Peyer's patch (tissue), 4 donors: ENCODE results near the gene SPATA18. TPM values are rescaled to one million over a fixed set of nuclear protein-coding genes. Genes with fewer than 3 reads are reported as not detected.

Experiments used
- DNase-seq, 3 donors: peaks; one replicate each; pipeline ENCODE4 v3.0.0-alpha.2; 2017 to 2019
- H3K27ac ChIP-seq, 4 donors: fragments of 200-600 bp; sonication (generic); one replicate each; pipeline ENCODE4 v1.5.1; 2016 to 2019
- H3K27me3 ChIP-seq, 2 donors: fragments of 200-600 bp; sonication (generic); one replicate each; pipeline ENCODE4 v1.5.1; 2019
- H3K36me3 ChIP-seq, 3 donors: fragments of 200-600 bp; sonication (generic); one replicate each; pipeline ENCODE4 v1.5.1; 2016 to 2019
- H3K4me1 ChIP-seq, 4 donors: fragments of 200-600 bp; sonication (generic); one replicate each; pipeline ENCODE4 v1.5.1; 2016 to 2019
- H3K4me3 ChIP-seq, 4 donors: fragments of 200-600 bp; sonication (generic); 1 replicate in 3 of 4; 2 replicates in 1 of 4; pipeline ENCODE4 v1.5.1; 2016 to 2019; ENCODE audit warnings: mild to moderate bottlenecking in 1 of 4
- H3K9me3 ChIP-seq, 4 donors: fragments of 200-600 bp; sonication (generic); one replicate each; pipeline ENCODE4 v1.5.1; 2016 to 2019; ENCODE audit warnings: mild to moderate bottlenecking in 1 of 4
- POLR2A ChIP-seq, 2 donors: fragments of 450-650 bp; IDR thresholded peaks; one replicate each; pipeline ENCODE4 v1.5.1; 2017; ENCODE audit warnings: antibody characterized with exemption in 2 of 2, mild to moderate bottlenecking in 2 of 2, moderate library complexity in 2 of 2
- total RNA-seq, 4 donors: library from RNA; depleted of rRNA; stranded (reverse); fragments of >200 nt; gene quantifications; one replicate each; pipeline ENCODE4 v1.1.0, GENCODE V29; 2016
- TF ChIP-seq, protein P1 (sequence below), 6 experiments: fragments of 450-650 bp in 4 of 6; fragments of 200-600 bp in 2 of 6; sonication (generic) in 1 of 6; IDR thresholded peaks; one replicate each; pipeline ENCODE4 v1.5.1; 2017 to 2019; ENCODE audit warnings: antibody characterized with exemption in 6 of 6, mild to moderate bottlenecking in 3 of 6, moderate library complexity in 1 of 6

Gene SPATA18
- total RNA-seq, 4 donors from 2014 or later: 3.4 to 10.3 (median 4.3) TPM

DNA sequence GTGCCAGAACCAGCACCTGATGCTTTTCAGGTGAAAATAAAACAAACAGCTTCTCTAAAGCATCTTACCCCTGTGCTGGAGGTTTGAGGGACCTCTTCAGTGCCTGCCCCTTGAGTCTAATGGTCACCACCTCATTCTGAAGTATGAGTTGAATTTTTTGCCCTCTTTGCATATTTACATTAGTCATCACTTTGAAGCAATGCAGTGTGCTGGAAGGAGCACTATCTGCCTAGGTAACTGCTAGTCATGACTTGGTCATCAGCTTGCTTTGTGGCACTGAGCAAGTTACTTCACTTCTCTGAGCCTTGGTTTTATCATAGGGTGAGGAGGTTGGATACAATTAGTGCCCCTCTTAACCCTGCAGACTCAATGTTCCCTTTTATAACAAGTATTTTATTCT is 44.9 kb downstream of the SPATA18 start:
- no peak overlapping the region for H3K27ac ChIP-seq

DNA sequence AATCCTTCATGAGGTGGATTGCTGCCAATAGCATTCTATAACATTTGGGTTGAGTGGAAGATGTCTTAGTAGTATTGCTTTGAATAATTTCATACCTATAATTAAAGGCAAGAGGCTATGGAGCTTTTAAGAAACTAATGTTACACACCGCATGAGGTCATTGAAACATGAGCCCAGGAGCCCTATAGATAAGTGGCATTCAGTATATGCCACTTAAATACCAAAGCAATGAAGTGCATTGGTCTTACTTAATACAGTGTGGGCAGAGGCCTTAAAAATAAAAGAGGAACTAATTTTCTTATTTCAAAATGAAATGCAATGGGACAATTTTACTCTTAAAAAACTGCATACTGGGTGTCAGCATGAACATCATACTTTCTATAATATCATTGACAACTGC is 47.5 kb downstream of the SPATA18 start:
- Histone ChIP-seq H3K9me3 (no peaks in the 10 kb centered on the region), H3K4me1 (no peaks in the 10 kb centered on the region), H3K27me3 (no peaks in the 10 kb centered on the region), H3K27ac (no peak overlapping the region), H3K4me3 (no peak overlapping the region), H3K36me3 (no peaks in the 10 kb centered on the region)
- TF ChIP-seq, protein P1, sequence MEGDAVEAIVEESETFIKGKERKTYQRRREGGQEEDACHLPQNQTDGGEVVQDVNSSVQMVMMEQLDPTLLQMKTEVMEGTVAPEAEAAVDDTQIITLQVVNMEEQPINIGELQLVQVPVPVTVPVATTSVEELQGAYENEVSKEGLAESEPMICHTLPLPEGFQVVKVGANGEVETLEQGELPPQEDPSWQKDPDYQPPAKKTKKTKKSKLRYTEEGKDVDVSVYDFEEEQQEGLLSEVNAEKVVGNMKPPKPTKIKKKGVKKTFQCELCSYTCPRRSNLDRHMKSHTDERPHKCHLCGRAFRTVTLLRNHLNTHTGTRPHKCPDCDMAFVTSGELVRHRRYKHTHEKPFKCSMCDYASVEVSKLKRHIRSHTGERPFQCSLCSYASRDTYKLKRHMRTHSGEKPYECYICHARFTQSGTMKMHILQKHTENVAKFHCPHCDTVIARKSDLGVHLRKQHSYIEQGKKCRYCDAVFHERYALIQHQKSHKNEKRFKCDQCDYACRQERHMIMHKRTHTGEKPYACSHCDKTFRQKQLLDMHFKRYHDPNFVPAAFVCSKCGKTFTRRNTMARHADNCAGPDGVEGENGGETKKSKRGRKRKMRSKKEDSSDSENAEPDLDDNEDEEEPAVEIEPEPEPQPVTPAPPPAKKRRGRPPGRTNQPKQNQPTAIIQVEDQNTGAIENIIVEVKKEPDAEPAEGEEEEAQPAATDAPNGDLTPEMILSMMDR (IDR thresholded peaks at IDR 0.05): no peak
- no peak for TF ChIP-seq POLR2A (IDR thresholded peaks at IDR 0.05)
- DNase-seq: no peak

More for the DNA sequence above, 44.9 kb downstream of the SPATA18 start:
- no peaks in the 10 kb centered on the region for H3K9me3 ChIP-seq
- H3K27me3 ChIP-seq: no peaks in the 10 kb centered on the region
- no peaks in the 10 kb centered on the region for H3K4me1 ChIP-seq
- no peak overlapping the region for H3K4me3 ChIP-seq
- H3K36me3 ChIP-seq: no peaks in the 10 kb centered on the region
- no peak for DNase-seq
- TF ChIP-seq, protein P1 (IDR thresholded peaks at IDR 0.05): no peak
- TF ChIP-seq POLR2A (IDR thresholded peaks at IDR 0.05): no peak

DNA sequence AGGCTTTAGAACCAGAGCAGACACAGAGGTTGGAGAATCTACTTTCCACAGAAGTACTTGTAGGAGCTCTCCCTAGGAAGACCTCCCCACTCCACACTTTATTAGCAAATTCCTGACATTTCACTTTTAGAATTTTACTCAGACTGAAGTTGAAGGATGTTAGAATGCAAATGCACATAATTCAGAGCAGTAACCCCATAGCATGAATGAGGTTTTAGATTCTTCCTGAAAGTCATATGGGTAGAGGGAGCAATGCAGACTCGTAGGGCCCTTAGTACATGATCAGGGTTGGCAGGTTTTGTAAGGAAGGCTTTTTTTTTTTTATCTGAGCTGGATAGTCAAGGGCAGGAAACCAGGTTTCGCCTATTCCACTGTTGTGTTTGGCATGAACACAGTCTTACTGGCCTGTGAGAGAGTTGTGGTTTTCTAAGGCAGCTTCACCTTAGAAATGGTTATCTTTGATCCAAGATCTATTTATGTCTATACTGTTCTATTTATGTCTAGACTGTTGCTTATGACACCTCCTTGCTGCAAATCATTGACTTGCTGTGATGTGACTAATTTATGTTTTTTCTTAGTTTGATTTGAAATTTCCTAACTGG is 48.9 kb downstream of the SPATA18 start:
- TF ChIP-seq, protein P1 (IDR thresholded peaks at IDR 0.05): no peak
- TF ChIP-seq POLR2A (IDR thresholded peaks at IDR 0.05): no peak

DNA sequence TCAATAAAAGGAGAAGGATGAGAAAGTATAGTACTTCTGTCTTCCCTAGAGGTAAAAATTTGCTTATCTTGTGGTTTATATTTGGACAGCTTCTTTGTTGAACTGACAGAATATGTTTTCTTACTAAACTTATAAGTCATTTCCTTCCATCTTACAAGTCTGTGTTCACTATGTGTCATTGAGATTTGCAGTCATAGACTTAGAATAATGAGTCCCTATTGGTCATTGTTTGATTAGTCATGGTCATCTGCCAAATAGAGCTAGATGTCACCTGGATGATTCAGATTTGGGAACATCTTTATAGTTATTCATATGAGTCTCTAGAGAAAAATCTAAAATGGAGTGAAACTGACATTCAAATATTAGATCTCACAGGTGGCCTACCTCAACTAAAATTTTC is 51.5 kb downstream of the SPATA18 start:
- no peaks in the 10 kb centered on the region for H3K27me3 ChIP-seq
- H3K36me3 ChIP-seq: no peaks in the 10 kb centered on the region
- no peak overlapping the region for H3K27ac ChIP-seq
- H3K4me1 ChIP-seq: no peaks in the 10 kb centered on the region
- no peaks in the 10 kb centered on the region for H3K9me3 ChIP-seq
- no peak overlapping the region for H3K4me3 ChIP-seq
- DNase-seq: no peak
- TF ChIP-seq, protein P1 (IDR thresholded peaks at IDR 0.05): no peak
- no peak for TF ChIP-seq POLR2A (IDR thresholded peaks at IDR 0.05)

More for the DNA sequence above, 48.9 kb downstream of the SPATA18 start:
- no peak overlapping the region for H3K27ac ChIP-seq
- no peak for DNase-seq
- no peak overlapping the region for H3K4me3 ChIP-seq
- H3K36me3 ChIP-seq: no peaks in the 10 kb centered on the region
- no peaks in the 10 kb centered on the region for H3K4me1 ChIP-seq
- no peaks in the 10 kb centered on the region for H3K9me3 ChIP-seq
- no peaks in the 10 kb centered on the region for H3K27me3 ChIP-seq

DNA sequence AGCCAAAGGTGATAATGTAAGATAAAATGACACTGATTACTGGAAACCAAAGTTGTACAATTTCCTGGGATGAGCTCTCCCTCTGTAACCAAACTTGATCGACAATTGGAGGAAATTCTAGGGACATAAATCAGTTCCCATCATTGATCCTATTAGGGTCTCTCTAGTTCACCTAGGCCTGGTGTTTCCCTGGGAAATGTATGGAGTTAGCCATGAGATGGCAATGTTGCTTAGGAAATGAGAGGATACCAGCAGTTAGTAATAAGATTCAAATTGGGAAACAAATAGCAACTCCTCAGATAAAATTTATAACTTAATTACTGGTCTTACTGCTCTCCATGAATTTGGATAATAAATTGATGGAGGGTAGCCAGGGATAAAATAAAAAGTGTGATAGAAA is 52.2 kb downstream of the SPATA18 start:
- H3K9me3 ChIP-seq: no peaks in the 10 kb centered on the region
- H3K27ac ChIP-seq: no peak overlapping the region
- TF ChIP-seq, protein P1 (IDR thresholded peaks at IDR 0.05): peak in 1 of 6 experiments; percentile 3
- no peak for TF ChIP-seq POLR2A (IDR thresholded peaks at IDR 0.05)
- DNase-seq: no peak
- H3K27me3 ChIP-seq: no peaks in the 10 kb centered on the region
- no peak overlapping the region for H3K4me3 ChIP-seq
- no peaks in the 10 kb centered on the region for H3K4me1 ChIP-seq
- no peaks in the 10 kb centered on the region for H3K36me3 ChIP-seq

DNA sequence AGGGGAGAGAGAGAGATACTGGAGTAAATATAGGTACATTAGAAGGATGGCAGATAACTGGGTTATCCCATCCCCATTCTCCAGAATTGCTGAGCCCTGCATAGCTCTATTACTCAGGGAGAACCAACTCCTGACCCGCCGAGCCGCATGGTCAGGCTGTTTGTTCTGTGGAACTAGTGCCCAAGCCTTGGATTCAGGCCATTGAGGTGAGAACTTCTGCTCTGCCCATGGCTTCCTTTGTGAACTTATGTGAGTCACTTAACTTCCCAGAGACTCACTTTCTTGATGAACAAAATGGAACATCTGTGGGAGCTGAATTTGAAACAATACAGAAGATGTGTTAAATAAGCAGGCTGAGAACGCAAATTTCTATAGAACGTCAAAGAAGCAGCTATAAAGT is 54.2 kb downstream of the SPATA18 start:
- DNase-seq: no peak
- Histone ChIP-seq H3K4me1 (no peaks in the 10 kb centered on the region), H3K9me3 (no peaks in the 10 kb centered on the region), H3K36me3 (no peaks in the 10 kb centered on the region), H3K4me3 (no peak overlapping the region), H3K27me3 (no peaks in the 10 kb centered on the region), H3K27ac (no peak overlapping the region)
- TF ChIP-seq POLR2A (IDR thresholded peaks at IDR 0.05): no peak
- TF ChIP-seq, protein P1 (IDR thresholded peaks at IDR 0.05): no peak
